Ectodermal cell (in vitro differentiated cells): Measurements from ENCODE around the gene MED15.
"Not testable (repeated sequence)": the region's sequence is repeated elsewhere in the genome, so short reads cannot be mapped to it uniquely, and the experiment has no call there.

Source experiments
- H3K27ac ChIP-seq: 2 replicates; pipeline ENCODE4 v1.7.0; 2013; ENCODE audit warnings: mild to moderate bottlenecking, low read depth, low read length; ENCODE audit not compliant: insufficient read depth, poor library complexity, severe bottlenecking
- H3K27me3 ChIP-seq: 2 replicates; pipeline ENCODE4 v1.7.0; 2013; ENCODE audit warnings: mild to moderate bottlenecking, low read length; ENCODE audit not compliant: insufficient read depth, control insufficient read depth, poor library complexity, severe bottlenecking
- H3K36me3 ChIP-seq: one replicate; pipeline ENCODE4 v1.7.0; 2013; ENCODE audit warnings: low read length; ENCODE audit not compliant: control insufficient read depth, insufficient read depth
- H3K4me1 ChIP-seq: one replicate; pipeline ENCODE4 v1.7.0; 2013; ENCODE audit warnings: low read length; ENCODE audit not compliant: control insufficient read depth, insufficient read depth
- H3K4me3 ChIP-seq: 2 replicates; pipeline ENCODE4 v1.7.0; 2013; ENCODE audit warnings: low read depth, low read length, control low read depth; ENCODE audit not compliant: insufficient read depth
- H3K9me3 ChIP-seq: 2 replicates; pipeline ENCODE4 v1.7.0; 2013; ENCODE audit warnings: mild to moderate bottlenecking, low read length, moderate library complexity; ENCODE audit not compliant: control insufficient read depth
- WGBS, 2 experiments: methylation state at CpG; one replicate each; pipeline ENCODE4 v1.1.7; 2013; ENCODE audit warnings: missing lambda C conversion rate in 2 of 2; 5-methylcytosine and 5-hydroxymethylcytosine counted together

The MED15 gene

DNA sequence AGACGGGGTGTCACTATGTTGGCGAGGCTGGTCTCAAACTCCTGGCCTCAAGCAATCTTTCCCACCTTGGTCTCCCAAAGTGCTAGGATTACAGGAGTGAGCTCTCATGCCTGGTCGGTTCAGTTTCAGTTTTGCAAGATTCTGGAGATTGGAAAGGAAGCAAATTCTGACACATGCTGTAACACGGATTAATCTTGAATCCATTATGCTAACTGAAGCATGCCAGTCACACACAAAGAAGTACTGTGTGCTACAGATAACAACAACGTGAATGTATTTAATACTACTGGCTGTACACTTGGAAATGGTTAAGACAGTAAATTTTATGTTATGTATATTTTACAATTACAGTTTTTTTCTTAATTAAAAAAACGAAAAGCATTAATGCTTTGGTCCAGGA, 107.6 kb downstream of the MED15 start:
- Histone ChIP-seq H3K27ac (no peak overlapping the region), H3K27me3 (no peaks in the 10 kb centered on the region), H3K9me3 (no peaks in the 10 kb centered on the region), H3K36me3 (no peaks in the 10 kb centered on the region), H3K4me3 (no peak overlapping the region), H3K4me1 (no peaks in the 10 kb centered on the region)
- 86 to 89% methylated on average over 5 to 6 of the region's 6 CpGs for WGBS, 2 experiments

DNA sequence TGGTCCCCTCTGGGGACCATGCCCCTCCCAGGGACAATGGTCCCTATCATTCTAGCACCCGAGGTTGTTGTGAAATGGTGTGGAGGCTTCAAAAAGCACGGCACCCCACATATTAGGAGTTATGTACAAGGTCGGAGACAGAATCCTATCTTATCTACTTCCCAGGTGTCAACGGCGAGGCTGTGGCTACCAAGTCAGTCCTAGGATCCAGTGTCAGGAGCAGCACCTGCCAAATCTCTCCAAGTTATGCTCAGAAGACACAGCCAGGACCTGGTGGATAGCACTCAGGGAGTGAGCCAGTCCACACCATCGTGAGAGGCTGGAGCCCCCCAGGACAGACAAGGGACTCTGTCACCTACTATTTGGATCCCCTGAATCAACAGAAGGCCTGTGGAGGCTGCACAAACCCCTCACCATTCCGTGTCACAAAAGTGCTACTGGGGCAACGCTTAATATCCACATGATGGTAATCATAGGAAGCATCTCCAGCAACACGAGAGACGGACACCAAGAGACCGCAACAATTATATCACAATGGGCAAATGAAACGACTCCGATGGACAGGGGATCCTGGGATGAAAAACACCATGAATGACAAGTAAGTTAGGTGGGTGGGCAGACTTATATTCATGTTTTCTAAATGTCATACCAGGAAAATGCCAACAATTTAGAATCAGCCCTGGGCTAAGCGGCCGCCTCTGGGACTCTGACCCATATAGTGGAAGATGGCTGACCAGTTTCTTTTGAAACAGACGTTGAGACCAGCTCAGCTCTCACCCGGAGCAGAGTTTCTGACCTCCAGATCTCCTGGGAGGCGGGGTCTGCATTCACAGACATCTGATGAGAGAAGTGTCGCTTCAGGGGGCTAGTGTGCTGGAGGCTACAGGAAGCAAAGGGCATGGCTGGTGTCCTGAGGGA, 108.4 kb downstream of the MED15 start:
- H3K27me3 ChIP-seq, result no peaks in the 10 kb centered on the region
- no peaks in the 10 kb centered on the region for H3K4me1 ChIP-seq
- no peaks in the 10 kb centered on the region for H3K9me3 ChIP-seq
- no peak overlapping the region for H3K4me3 ChIP-seq
- 89 to 92% methylated on average over 19 of the region's 19 CpGs for WGBS, 2 experiments
- no peaks in the 10 kb centered on the region for H3K36me3 ChIP-seq
- no peak overlapping the region for H3K27ac ChIP-seq

DNA sequence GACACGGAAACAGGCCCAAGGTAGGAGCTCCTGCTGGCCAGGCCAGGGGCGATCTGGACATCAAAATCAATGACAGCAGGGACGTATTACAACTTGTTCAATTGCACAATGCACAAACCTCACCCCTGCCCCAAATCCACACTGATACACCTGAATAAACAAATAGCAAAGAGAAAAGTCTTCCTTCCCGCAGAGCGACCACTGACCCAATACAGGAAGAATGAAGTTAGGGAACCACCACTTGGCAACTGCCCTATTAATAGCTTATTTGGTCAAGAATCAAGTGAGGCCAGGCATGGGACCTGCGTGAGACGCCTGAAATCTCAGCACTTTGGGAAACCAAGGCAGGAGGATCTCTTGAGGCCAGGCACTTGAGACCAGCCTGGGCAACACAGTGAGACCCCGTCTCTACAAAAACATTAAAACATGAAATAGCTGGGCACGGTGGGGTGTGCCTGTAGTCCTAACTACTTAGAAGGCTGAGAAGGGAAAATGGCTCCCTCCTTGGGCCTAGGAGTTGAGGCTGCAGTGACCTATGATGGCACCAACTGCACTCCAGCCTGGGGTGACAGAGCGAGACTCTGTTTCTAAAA, 109.1 kb downstream of the MED15 start:
- H3K36me3 ChIP-seq, result no peaks in the 10 kb centered on the region
- no peaks in the 10 kb centered on the region for H3K4me1 ChIP-seq
- whole genome bisulfite sequencing, 2 experiments, result 88 to 89% methylated on average over 10 of the region's 10 CpGs
- H3K4me3 ChIP-seq, result no peak overlapping the region
- no peak overlapping the region for H3K27ac ChIP-seq
- H3K9me3 ChIP-seq, result no peaks in the 10 kb centered on the region
- no peaks in the 10 kb centered on the region for H3K27me3 ChIP-seq

DNA sequence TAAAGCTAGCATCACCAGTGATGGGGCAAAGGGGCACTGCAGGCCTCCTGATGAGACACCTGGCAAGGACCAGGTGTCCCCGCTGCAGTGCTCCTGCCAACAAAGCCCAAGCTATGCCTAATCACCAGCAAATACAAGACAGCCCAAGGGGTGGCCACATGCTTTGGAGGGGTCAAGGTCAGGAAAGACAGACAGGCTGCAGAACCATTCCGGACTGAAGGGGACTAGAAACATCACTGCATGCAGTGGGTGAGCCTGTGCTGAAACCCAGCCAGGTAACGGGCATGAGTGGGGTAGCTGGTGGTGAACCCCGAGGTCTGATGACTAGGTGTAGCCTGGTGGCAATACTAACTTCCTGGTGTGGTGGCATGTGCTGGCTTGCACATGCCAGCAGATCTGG, 111.1 kb downstream of the MED15 start:
- no peaks in the 10 kb centered on the region for H3K9me3 ChIP-seq
- H3K4me3 ChIP-seq, result no peak overlapping the region
- no peak overlapping the region for H3K27ac ChIP-seq
- H3K27me3 ChIP-seq, result no peaks in the 10 kb centered on the region
- WGBS, 2 experiments, result 95% methylated on average over 4 of the region's 4 CpGs
- no peaks in the 10 kb centered on the region for H3K36me3 ChIP-seq
- H3K4me1 ChIP-seq, result no peaks in the 10 kb centered on the region

DNA sequence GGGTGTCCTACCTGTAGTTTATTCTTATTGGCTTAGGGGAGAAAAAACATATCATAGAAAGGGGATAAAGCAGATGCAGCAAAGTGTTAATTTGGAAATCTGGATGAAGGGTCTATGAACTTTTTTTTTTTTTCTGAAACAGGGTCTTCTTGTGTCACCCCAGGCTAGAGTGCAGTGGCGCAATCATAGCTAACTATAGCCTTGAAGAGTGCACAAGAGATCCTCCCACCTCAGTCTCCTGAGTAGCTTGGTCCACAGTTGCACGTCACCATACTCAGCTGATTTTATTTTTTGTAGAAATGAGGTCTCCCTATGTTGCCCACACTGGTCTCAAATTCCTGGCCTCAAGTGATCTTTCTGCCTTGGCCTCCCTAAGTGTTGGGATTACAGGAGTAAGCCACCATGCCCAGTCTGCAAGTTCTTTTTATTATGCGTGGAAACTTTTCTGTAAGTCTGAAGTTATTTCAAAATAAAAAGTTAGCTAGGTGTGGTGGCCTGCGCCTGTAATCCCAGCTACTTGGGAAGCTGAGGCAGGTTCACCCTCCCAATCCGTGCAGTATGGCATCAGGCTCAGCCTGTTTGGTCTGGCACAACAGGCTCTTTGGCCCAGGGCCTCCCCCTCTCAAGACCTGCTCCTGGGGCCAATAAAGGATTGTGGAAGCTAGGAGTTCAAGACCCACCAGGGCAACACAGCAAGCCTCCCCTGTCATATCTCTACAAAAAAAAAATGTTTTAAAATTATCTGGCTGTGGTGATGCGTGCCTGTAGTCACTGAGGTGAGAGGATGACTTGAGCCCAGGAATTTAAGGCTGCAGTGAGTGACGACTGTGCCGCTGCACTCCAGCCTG, 111.9 kb downstream of the MED15 start:
- Histone ChIP-seq H3K27me3 (no peaks in the 10 kb centered on the region), H3K36me3 (no peaks in the 10 kb centered on the region), H3K9me3 (no peaks in the 10 kb centered on the region), H3K4me3 (no peak overlapping the region), H3K4me1 (no peaks in the 10 kb centered on the region), H3K27ac (no peak overlapping the region)
- 90 to 92% methylated on average over 8 of the region's 8 CpGs for WGBS, 2 experiments

DNA sequence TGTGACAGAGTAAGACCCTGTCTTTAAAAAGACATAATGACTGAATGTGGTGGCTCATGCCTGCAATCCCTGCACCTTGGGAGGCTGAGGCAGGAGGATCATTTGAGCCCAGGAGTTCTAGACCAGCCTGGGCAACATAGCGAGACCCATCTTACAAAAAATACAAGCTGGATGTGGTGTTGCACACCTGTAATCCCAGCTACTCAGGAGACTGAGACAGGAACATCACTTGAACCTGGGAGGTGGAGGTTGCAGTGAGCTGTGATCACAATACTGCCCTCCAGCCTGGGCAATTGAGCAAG, 112.4 kb downstream of the MED15 start:
- not testable (repeated sequence) for H3K27ac ChIP-seq, H3K27me3 ChIP-seq, H3K9me3 ChIP-seq, H3K36me3 ChIP-seq, H3K4me3 ChIP-seq, H3K4me1 ChIP-seq
- WGBS, 2 experiments, result 90 to 97% methylated on average over 1 of the region's 1 CpG

DNA sequence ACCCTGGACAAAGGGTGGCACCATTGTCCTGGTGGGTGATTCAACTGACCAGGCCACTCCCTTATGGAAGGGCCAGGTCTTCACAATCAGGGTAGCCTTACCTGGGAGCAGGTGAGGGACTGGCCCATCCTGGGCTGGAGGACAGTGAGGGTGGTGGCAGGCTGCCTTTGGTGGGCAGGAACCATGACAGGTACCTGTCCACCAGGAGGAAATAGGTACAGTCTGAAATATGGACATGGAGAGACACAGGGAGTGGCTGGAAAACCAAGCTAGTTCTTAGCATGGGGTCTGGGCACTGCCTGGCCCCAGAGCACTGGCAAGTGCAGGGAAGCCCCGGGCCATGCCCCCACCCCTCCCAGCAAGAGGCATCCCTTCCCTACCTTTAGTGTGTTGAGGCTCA, 113.8 kb downstream of the MED15 start:
- no peak overlapping the region for H3K4me3 ChIP-seq
- no peak overlapping the region for H3K27ac ChIP-seq
- 84 to 96% methylated on average over 1 of the region's 1 CpG for WGBS, 2 experiments
- H3K4me1 ChIP-seq, result no peaks in the 10 kb centered on the region
- no peaks in the 10 kb centered on the region for H3K36me3 ChIP-seq
- no peaks in the 10 kb centered on the region for H3K9me3 ChIP-seq
- H3K27me3 ChIP-seq, result no peaks in the 10 kb centered on the region

DNA sequence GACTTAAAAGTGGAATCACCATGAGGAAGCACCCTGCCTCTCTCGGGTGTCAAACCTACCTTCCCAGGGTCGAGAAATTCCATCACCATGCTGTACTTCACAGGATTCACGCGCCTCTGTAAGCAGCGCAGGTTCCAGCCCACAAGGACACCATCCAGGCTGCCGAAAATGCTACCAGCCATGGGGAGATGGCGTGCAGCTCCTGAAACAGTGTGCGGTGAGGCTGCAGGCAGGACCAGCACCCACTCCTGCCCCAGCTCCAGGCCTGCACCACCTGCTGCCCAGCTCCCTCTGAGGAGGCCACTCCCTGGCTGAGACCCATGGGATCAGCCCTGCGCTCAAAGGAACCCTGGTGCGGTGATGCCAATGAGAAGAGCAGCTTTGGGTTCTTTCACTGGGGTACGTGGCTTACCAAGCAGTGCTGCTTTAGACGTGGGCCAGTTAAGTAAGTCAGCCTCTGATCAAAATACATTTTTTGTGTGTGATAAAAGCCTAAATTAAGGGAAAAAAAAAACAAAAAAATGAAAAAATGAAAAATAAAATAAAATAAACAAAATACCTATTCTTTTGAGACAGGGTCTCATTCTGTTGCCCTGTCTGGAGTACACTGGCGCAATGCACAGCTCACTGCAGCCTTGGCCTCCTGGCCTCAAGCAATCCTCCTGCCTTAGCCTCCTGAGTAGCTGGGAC, 115.4 kb downstream of the MED15 start:
- Histone ChIP-seq H3K4me3 (no peak overlapping the region), H3K36me3 (no peaks in the 10 kb centered on the region), H3K27me3 (no peaks in the 10 kb centered on the region), H3K4me1 (no peaks in the 10 kb centered on the region), H3K9me3 (no peaks in the 10 kb centered on the region), H3K27ac (no peak overlapping the region)
- WGBS, 2 experiments, result 80 to 82% methylated on average over 13 of the region's 13 CpGs

DNA sequence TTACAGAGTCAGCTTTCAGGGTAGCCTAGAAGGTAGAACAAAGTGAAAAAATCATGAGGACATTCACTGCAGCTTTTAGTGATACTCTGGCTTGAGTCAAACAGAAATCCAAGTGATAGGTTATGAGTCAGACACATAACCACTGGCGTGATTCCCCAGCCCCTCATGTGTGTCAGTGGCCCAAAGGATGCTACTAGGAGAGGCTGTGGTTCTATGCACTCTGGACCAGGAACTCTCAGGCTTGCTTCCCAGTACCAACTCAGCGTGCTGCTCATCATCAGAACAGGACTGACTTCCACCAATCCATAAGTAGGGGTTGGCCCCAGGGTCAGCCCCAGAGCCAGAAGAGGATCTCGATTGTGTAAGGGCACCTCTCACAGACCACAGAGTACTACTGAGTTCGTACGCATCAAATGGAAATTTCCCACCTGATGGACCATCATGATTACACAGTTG, 116.8 kb downstream of the MED15 start:
- Histone ChIP-seq H3K4me3 (no peak overlapping the region), H3K9me3 (no peaks in the 10 kb centered on the region), H3K4me1 (no peaks in the 10 kb centered on the region), H3K27ac (no peak overlapping the region), H3K36me3 (no peaks in the 10 kb centered on the region), H3K27me3 (no peaks in the 10 kb centered on the region)
- 87 to 92% methylated on average over 5 of the region's 5 CpGs for WGBS, 2 experiments

DNA sequence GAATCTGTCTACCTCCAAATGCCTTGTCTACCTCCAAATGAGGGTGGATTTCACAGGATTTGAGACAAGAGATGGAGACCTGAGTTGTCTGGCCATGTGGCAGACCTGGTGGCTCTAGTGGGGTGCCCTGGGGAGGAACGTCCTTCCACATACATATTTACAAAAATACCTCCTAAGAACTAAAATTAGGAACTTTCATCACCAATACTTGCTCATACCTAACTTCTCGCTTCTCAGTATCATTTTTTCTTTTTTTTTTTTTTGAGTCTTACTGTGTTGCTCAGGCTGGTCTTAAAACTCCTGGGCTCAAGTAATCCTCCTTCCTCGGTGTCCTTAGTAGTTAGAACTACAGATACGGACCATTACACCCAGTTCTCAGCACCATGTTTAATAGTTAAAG, 117.9 kb downstream of the MED15 start:
- H3K9me3 ChIP-seq, result no peaks in the 10 kb centered on the region
- H3K27me3 ChIP-seq, result no peaks in the 10 kb centered on the region
- 89% methylated on average over 4 of the region's 4 CpGs for WGBS, 2 experiments
- H3K27ac ChIP-seq, result no peak overlapping the region
- H3K4me3 ChIP-seq, result no peak overlapping the region
- H3K4me1 ChIP-seq, result no peaks in the 10 kb centered on the region
- H3K36me3 ChIP-seq, result no peaks in the 10 kb centered on the region
